Progenitor cell of endocrine pancreas (in vitro differentiated cells): Measurements from ENCODE around the gene LRCH1. TPM values are rescaled to one million over a fixed set of nuclear protein-coding genes. Genes with fewer than 3 reads are reported as not detected.

Experiments
- DNase-seq: peaks from one replicate; pipeline ENCODE4 v3.0.0; 2021; ENCODE audit warnings: low spot score; ENCODE audit not compliant: unreplicated experiment
- H3K27ac Mint-ChIP-seq: 2 replicates; pipeline ENCODE4 v1.8.0; 2021; ENCODE audit warnings: mild to moderate bottlenecking, moderate library complexity, mixed read lengths
- H3K27me3 Mint-ChIP-seq: 2 replicates; pipeline ENCODE4 v1.8.0; 2021; ENCODE audit warnings: mixed read lengths
- H3K36me3 Mint-ChIP-seq: 2 replicates; pipeline ENCODE4 v1.8.0; 2022; ENCODE audit warnings: mixed read lengths; ENCODE audit not compliant: insufficient read depth
- H3K4me1 Mint-ChIP-seq: 2 replicates; pipeline ENCODE4 v1.8.0; 2021; ENCODE audit warnings: low read depth, mixed read lengths
- H3K4me3 Mint-ChIP-seq: 2 replicates; pipeline ENCODE4 v1.8.0; 2021; ENCODE audit warnings: low read depth, mild to moderate bottlenecking, moderate library complexity, mixed read lengths
- H3K9me3 Mint-ChIP-seq: 2 replicates; pipeline ENCODE4 v1.8.0; 2021; ENCODE audit warnings: low read depth, mixed read lengths
- total RNA-seq: library from RNA; stranded (reverse); gene quantifications from 2 replicates; pipeline ENCODE4 v1.2.1, GENCODE V29; 2021
- TF ChIP-seq, protein P1 (sequence below): fragments of 200-600 bp; sonication (generic); IDR thresholded peaks from one replicate; pipeline ENCODE4 v1.5.0; 2021; ENCODE audit warnings: antibody characterized with exemption, mild to moderate bottlenecking; ENCODE audit not compliant: unreplicated experiment

The LRCH1 gene
- total RNA-seq, 1 donor from 2014 or later: 17.9 TPM

GRCh38 chr13:46637213-46637612, 84.2 kb downstream of the LRCH1 start:
- Mint-ChIP-seq H3K4me3 (no peak overlapping the region), H3K36me3 (no peaks in the 10 kb centered on the region), H3K27me3 (no peaks in the 10 kb centered on the region), H3K27ac (no peak overlapping the region), H3K4me1 (peaks cover 16% of the 10 kb centered on the region), H3K9me3 (peaks cover 3% of the 10 kb centered on the region)
- TF ChIP-seq, protein P1, sequence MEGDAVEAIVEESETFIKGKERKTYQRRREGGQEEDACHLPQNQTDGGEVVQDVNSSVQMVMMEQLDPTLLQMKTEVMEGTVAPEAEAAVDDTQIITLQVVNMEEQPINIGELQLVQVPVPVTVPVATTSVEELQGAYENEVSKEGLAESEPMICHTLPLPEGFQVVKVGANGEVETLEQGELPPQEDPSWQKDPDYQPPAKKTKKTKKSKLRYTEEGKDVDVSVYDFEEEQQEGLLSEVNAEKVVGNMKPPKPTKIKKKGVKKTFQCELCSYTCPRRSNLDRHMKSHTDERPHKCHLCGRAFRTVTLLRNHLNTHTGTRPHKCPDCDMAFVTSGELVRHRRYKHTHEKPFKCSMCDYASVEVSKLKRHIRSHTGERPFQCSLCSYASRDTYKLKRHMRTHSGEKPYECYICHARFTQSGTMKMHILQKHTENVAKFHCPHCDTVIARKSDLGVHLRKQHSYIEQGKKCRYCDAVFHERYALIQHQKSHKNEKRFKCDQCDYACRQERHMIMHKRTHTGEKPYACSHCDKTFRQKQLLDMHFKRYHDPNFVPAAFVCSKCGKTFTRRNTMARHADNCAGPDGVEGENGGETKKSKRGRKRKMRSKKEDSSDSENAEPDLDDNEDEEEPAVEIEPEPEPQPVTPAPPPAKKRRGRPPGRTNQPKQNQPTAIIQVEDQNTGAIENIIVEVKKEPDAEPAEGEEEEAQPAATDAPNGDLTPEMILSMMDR: no peak
- no peak for DNase-seq

GRCh38 chr13:46638262-46638661, 85.3 kb downstream of the LRCH1 start:
- TF ChIP-seq, protein P1: no peak
- no peak overlapping the region for H3K4me3 Mint-ChIP-seq
- peaks cover 16% of the 10 kb centered on the region for H3K4me1 Mint-ChIP-seq
- no peak overlapping the region for H3K27ac Mint-ChIP-seq
- H3K9me3 Mint-ChIP-seq: peaks cover 3% of the 10 kb centered on the region
- H3K36me3 Mint-ChIP-seq: no peaks in the 10 kb centered on the region
- no peak for DNase-seq
- H3K27me3 Mint-ChIP-seq: no peaks in the 10 kb centered on the region

GRCh38 chr13:46639033-46639981, 86.3 kb downstream of the LRCH1 start:
- Mint-ChIP-seq H3K4me1 (peaks cover 16% of the 10 kb centered on the region), H3K9me3 (peaks cover 3% of the 10 kb centered on the region), H3K4me3 (no peak overlapping the region)

DNA sequence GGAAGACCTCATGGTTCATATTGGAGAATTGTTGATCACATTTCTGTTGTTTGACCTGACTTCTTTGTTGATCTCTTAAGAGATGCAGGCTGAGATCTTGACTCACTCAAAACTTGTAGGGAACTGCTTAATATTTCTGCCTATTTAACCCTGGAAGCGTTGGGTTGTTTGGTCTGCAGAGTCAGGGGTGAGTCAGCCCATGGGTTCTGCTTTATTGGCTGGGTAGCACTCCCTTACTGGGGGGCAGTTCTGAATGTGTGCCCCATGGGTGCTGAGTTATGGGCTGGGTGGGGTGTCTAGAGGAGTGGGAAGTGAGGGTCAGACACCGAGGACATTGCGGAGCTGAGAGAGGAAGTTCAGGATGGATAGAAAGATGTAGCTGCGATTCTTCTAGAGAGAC, 87.9 kb downstream of the LRCH1 start:
- Mint-ChIP-seq H3K36me3 (no peaks in the 10 kb centered on the region), H3K27ac (peak overlapping the region; percentile 63), H3K9me3 (peaks cover 3% of the 10 kb centered on the region), H3K27me3 (no peaks in the 10 kb centered on the region), H3K4me3 (no peak overlapping the region), H3K4me1 (peaks cover 21% of the 10 kb centered on the region)
- TF ChIP-seq, protein P1: no peak
- DNase-seq: no peak

More at GRCh38 chr13:46639033-46639981, 86.3 kb downstream of the LRCH1 start:
- no peak for DNase-seq
- Mint-ChIP-seq H3K27me3 (no peaks in the 10 kb centered on the region), H3K27ac (no peak overlapping the region), H3K36me3 (no peaks in the 10 kb centered on the region)
- TF ChIP-seq, protein P1: no peak

DNA sequence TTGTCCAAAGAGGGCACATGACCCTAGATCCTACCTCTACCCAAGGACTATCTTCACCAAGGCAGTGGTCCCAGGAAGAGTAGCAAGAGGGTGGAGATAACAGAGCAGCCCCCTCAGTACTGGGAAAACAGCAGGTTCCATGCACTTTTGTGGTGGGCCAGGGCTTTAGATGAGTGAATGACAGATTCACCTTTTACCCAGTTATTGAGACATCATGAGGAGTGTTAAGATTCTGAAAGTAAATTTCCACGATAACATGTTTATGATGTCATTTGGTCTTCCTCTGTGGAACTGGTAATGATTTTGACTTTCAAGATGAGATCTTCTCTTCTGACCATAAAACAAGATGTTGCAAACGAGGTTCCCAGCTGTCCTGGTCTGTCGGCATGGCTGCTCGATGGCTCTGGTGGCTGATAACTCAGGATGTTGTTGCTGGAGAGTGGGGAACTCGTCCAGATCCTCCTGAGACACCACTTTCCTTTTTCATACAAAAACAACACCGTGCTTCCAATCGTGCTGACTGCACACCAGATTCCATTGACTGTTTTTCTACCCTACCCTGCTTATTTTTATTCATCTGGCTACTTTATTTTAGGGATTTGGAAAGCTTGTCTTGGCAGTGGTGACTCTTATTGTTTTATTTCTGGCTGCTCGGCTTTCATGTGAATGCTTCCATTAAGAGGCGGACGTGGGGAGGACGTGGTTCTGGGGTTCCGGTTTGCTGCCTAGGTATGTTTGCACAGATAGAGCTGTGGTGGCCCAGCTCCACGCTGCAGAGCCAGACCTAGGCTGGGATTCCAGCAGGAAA, 88.5 kb downstream of the LRCH1 start:
- Mint-ChIP-seq H3K27me3 (no peaks in the 10 kb centered on the region), H3K27ac (no peak overlapping the region), H3K9me3 (peaks cover 3% of the 10 kb centered on the region), H3K4me1 (peaks cover 21% of the 10 kb centered on the region), H3K36me3 (no peaks in the 10 kb centered on the region), H3K4me3 (no peak overlapping the region)
- no peak for DNase-seq
- TF ChIP-seq, protein P1: no peak
